Cardiac fibroblast (primary cell): ENCODE measurements around the gene EXOSC3.

Experiments used
- DNase-seq, 2 donors: peaks; one replicate each; pipeline versions ENCODE4 v3.0.0 to v3.0.0-alpha.2; 2010; ENCODE audit warnings: low read depth in 2 of 2
- H3K4me3 ChIP-seq, 2 donors: replicated peaks in 1 of 2; 1 replicate in 1 of 2; 2 replicates in 1 of 2; pipeline ENCODE4 v1.5.1; 2011; ENCODE audit warnings: low read depth in 2 of 2, low read length in 2 of 2, mild to moderate bottlenecking in 2 of 2, moderate library complexity in 1 of 2
- CTCF ChIP-seq: IDR thresholded peaks from one replicate; pipeline ENCODE4 v1.5.1; 2011; ENCODE audit warnings: low read depth, mild to moderate bottlenecking, low read length, inconsistent platforms

EXOSC3 gene

GRCh38 chr9:37746448-37747270 lies 38.2 kb downstream of the EXOSC3 start:
- no peak for TF ChIP-seq CTCF
- peak in 1 of 2 donors; percentile 6 for DNase-seq
- no peak overlapping the region for H3K4me3 ChIP-seq

GRCh38 chr9:37745970-37746369 lies 38.9 kb downstream of the EXOSC3 start:
- no peak for DNase-seq
- no peak overlapping the region for H3K4me3 ChIP-seq
- TF ChIP-seq CTCF: no peak

- H3K4me3 ChIP-seq: no peak overlapping the region
- no peak for DNase-seq
- no peak for TF ChIP-seq CTCF
Measured at GRCh38 chr9:37740631-37741328, 44.1 kb downstream of the EXOSC3 start.

GRCh38 chr9:37740128-37740527 lies 44.7 kb downstream of the EXOSC3 start:
- no peak overlapping the region for H3K4me3 ChIP-seq
- DNase-seq: no peak
- TF ChIP-seq CTCF: no peak

GRCh38 chr9:37739222-37739621 lies 45.6 kb downstream of the EXOSC3 start:
- TF ChIP-seq CTCF: no peak
- H3K4me3 ChIP-seq: no peak overlapping the region
- DNase-seq: no peak

GRCh38 chr9:37732952-37733351 lies 51.9 kb downstream of the EXOSC3 start:
- no peak overlapping the region for H3K4me3 ChIP-seq
- DNase-seq: no peak
- no peak for TF ChIP-seq CTCF
